AG04450 (cell line): ENCODE measurements around the gene RHOC. TPM values are rescaled to one million over a fixed set of nuclear protein-coding genes. Genes with fewer than 3 reads are reported as not detected.
A peak's percentile ranks its signal among the peaks of the same experiment; 100 is the strongest.

Experiments used
- CTCF ChIA-PET: fragments of 300-600, 350-600 bp; formaldehyde crosslinking; extraction: SDS; loops from one replicate; lab custom pipeline; 2022; ENCODE audit warnings: antibody characterized with exemption, inconsistent platforms; lab: Charles Lee
- POLR2A ChIA-PET: fragments of 350-600 bp; formaldehyde crosslinking; extraction: SDS; loops from one replicate; lab custom pipeline; 2021; ENCODE audit warnings: antibody characterized with exemption, inconsistent platforms; lab: Yijun Ruan, JAX
- DNase-seq: peaks from one replicate; pipeline ENCODE4 v3.0.0-alpha.2; 2011; ENCODE audit warnings: low read depth, low spot score
- H3K27ac ChIP-seq: one replicate; pipeline ENCODE4 v1.5.1; 2012; ENCODE audit warnings: low read depth, low read length, control low read depth
- H3K27me3 ChIP-seq: one replicate; pipeline ENCODE4 v1.6.0; 2012; ENCODE audit warnings: low read length; ENCODE audit not compliant: control insufficient read depth, insufficient read depth
- H3K4me3 ChIP-seq: 2 replicates; pipeline ENCODE4 v1.5.1; 2011; ENCODE audit warnings: mild to moderate bottlenecking, low read depth, low read length, control low read depth
- H3K9me3 ChIP-seq: 2 replicates; pipeline ENCODE4 v1.5.1; 2012; ENCODE audit warnings: low read length; ENCODE audit not compliant: control insufficient read depth, insufficient read depth
- CTCF ChIP-seq: IDR thresholded peaks from 2 replicates; pipeline ENCODE4 v1.5.1; 2011; ENCODE audit warnings: low read depth, low read length, control low read depth, inconsistent platforms
- polyA plus RNA-seq: library from polyadenylated mRNA; depleted of rRNA; stranded (reverse); fragments of >200 nt; gene quantifications from 2 replicates; pipeline ENCODE4 v1.2.3, GENCODE V29; 2011

Gene RHOC
- polyA plus RNA-seq, 1 experiment = 574 TPM

- Histone ChIP-seq H3K27me3 (peaks cover 7% of the 10 kb centered on the region), H3K4me3 (peak overlapping the region; percentile 47), H3K27ac (no peak overlapping the region), H3K9me3 (peaks cover 8% of the 10 kb centered on the region; the same call in 1 of the 2 replicates)
- no peak for DNase-seq
- ChIA-PET CTCF (interaction anchor here (0.6 to 9.2 kb wide), 9 partner anchors 9 to 330 kb away, joined by 3 to 85 read pairs (median 4); partner anchors contain the start of genes LRIG2 and PPM1J), POLR2A (interaction anchor here (0.5 kb wide), 2 partner anchors 37 to 43 kb away, joined by 3 read pairs; partner anchors contain the start of gene RHOC)
- no peak for TF ChIP-seq CTCF
Observed at GRCh38 chr1:112743174-112744008, 36.5 kb upstream of the RHOC start.

GRCh38 chr1:112737573-112737972 lies 30.6 kb upstream of the RHOC start:
- ChIA-PET POLR2A (no interaction called here), CTCF (interaction anchor here (2.0 kb wide), 1 partner anchor 19 kb away, joined by 7 read pairs; a partner anchor contains a TSS)
- DNase-seq = no peak
- Histone ChIP-seq H3K9me3 (peaks cover 5% of the 10 kb centered on the region; the same call in 1 of the 2 replicates), H3K27ac (no peak overlapping the region), H3K4me3 (no peak overlapping the region), H3K27me3 (no peaks in the 10 kb centered on the region)
- TF ChIP-seq CTCF = no peak

GRCh38 chr1:112735752-112736151 lies 28.8 kb upstream of the RHOC start:
- no peaks in the 10 kb centered on the region for H3K9me3 ChIP-seq
- ChIA-PET CTCF (interaction anchor here (0.8 to 2.0 kb wide), 4 partner anchors 9 to 68 kb away, joined by 3 to 11 read pairs (median 4); a partner anchor contains a TSS), POLR2A (interaction anchor here (0.7 kb wide), 1 partner anchor 119 kb away, joined by 3 read pairs; no protein-coding TSS in a partner anchor)
- H3K27ac ChIP-seq = peak overlapping the region; percentile 75
- no peak for TF ChIP-seq CTCF
- DNase-seq = peak; percentile 53
- H3K27me3 ChIP-seq = no peaks in the 10 kb centered on the region
- no peak overlapping the region for H3K4me3 ChIP-seq

- ChIA-PET CTCF (interaction anchor here (0.8 to 2.7 kb wide), 2 partner anchors 12 to 16 kb away, joined by 3 to 24 read pairs; partner anchors contain the start of gene PPM1J), POLR2A (no interaction called here)
- no peak for DNase-seq
- Histone ChIP-seq H3K9me3 (no peaks in the 10 kb centered on the region), H3K27me3 (no peaks in the 10 kb centered on the region), H3K27ac (no peak overlapping the region), H3K4me3 (no peak overlapping the region)
- no peak for TF ChIP-seq CTCF
Observed at GRCh38 chr1:112731451-112731850, 24.5 kb upstream of the RHOC start.
